ENCODE data around the gene ZHX3. TPM values are rescaled to one million over a fixed set of nuclear protein-coding genes. Genes with fewer than 3 reads are reported as not detected.
"Not testable (repeated sequence)": the region's sequence is repeated elsewhere in the genome, so short reads cannot be mapped to it uniquely, and the experiment has no call there.

ZHX3 gene
- total RNA-seq, 1 donor, result 36.6 TPM

DNA sequence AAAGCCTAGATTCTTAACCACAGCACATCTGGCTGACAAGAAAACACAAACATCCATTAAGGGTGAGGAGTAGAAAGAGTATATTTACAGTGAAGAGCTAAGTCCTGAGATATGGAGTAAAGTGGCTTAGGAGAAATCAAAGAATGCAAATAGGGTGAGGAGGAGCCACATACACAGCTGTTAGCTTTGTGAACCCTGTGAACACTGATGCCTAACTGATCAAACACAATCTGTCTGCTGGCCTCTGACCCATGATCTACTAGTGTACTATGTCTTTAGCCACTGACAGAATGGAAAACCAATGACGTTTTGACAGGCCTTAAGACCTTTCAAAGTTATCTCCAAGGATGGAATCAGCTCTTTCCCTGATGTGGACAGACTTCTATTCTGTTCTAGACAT is 75.2 kb downstream of the ZHX3 start:
- Histone ChIP-seq H2AFZ (ENCODE audit: low read length) (no peak overlapping the region), H3K36me3 (ENCODE audit: insufficient read depth, low read length) (no peaks in the 10 kb centered on the region), H3K4me3 (ENCODE audit: insufficient read depth, low read length) (no peak overlapping the region), H4K20me1 (ENCODE audit: insufficient read depth, low read length) (peaks cover 6% of the 10 kb centered on the region), H3K27ac (ENCODE audit: low read depth, low read length) (no peak overlapping the region), H3K4me1 (ENCODE audit: insufficient read depth, low read length) (peaks cover under 1% of the 10 kb centered on the region), H3K9me3 (ENCODE audit: low read depth, low read length) (no peaks in the 10 kb centered on the region), H3K4me2 (ENCODE audit: insufficient read depth, low read length) (no peak overlapping the region), H3K27me3 (ENCODE audit: insufficient read depth, low read length) (no peaks in the 10 kb centered on the region), H3K79me2 (ENCODE audit: insufficient read depth, low read length) (peaks cover 66% of the 10 kb centered on the region)
- no peak for DNase-seq (ENCODE audit: insufficient read length, low spot score, missing footprints)
- no peak for TF ChIP-seq CTCF (IDR thresholded peaks at IDR 0.05; ENCODE audit: extremely low read depth, low read depth, low read length)

DNA sequence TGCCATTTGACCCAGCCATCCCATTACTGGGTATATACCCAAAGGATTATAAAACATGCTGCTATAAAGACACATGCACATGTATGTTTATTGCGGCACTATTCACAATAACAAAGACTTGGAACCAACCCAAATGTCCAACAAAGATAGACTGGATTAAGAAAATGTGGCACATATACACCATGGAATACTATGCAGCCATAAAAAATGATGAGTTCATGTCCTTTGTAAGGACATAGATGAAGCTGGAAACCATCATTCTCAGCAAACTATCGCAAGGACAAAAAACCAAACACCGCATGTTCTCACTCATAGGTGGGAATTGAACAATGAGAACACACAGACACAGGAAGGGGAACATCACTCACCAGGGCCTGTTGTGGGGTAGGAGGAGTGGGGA is 80.3 kb downstream of the ZHX3 start:
- not testable (repeated sequence) for H2AFZ ChIP-seq (ENCODE audit: low read length); H3K4me3 ChIP-seq (ENCODE audit: insufficient read depth, low read length); H3K9me3 ChIP-seq (ENCODE audit: low read depth, low read length); H3K36me3 ChIP-seq (ENCODE audit: insufficient read depth, low read length); H3K27ac ChIP-seq (ENCODE audit: low read depth, low read length); H4K20me1 ChIP-seq (ENCODE audit: insufficient read depth, low read length); H3K4me2 ChIP-seq (ENCODE audit: insufficient read depth, low read length); H3K27me3 ChIP-seq (ENCODE audit: insufficient read depth, low read length); DNase-seq (ENCODE audit: insufficient read length, low spot score, missing footprints)
- Histone ChIP-seq H3K79me2 (ENCODE audit: insufficient read depth, low read length) (peaks cover 43% of the 10 kb centered on the region), H3K4me1 (ENCODE audit: insufficient read depth, low read length) (peaks cover 22% of the 10 kb centered on the region)

- not testable (repeated sequence) for H3K4me3 ChIP-seq (ENCODE audit: insufficient read depth, low read length); H3K36me3 ChIP-seq (ENCODE audit: insufficient read depth, low read length); H4K20me1 ChIP-seq (ENCODE audit: insufficient read depth, low read length); H3K27me3 ChIP-seq (ENCODE audit: insufficient read depth, low read length); H2AFZ ChIP-seq (ENCODE audit: low read length); DNase-seq (ENCODE audit: insufficient read length, low spot score, missing footprints); H3K27ac ChIP-seq (ENCODE audit: low read depth, low read length); H3K9me3 ChIP-seq (ENCODE audit: low read depth, low read length); H3K4me2 ChIP-seq (ENCODE audit: insufficient read depth, low read length)
- Histone ChIP-seq H3K79me2 (ENCODE audit: insufficient read depth, low read length) (peaks cover 42% of the 10 kb centered on the region), H3K4me1 (ENCODE audit: insufficient read depth, low read length) (peaks cover 26% of the 10 kb centered on the region)
These were observed 80.7 kb downstream of the ZHX3 start for GRCh38 chr20:41236818-41237217.

DNA sequence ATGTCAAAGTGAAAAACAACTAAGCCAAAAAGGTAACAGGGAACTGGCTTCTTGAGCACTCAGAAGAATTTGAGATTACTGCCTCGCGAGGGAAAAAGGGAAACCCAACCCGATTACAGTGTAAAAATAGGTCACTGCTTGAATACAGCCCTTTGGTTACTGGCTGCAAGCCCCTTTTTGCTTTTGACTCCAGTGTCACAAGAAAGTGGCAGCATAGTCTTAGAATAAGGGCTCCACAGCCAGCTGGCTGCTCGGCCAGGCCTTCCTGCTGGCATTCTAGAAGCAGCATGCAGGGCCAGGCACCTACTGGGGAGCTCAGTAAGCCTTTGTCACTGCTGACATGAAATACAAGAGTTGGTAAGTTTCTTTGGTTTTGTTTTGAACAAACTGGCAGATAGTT is 83.0 kb downstream of the ZHX3 start:
- Histone ChIP-seq H3K4me2 (ENCODE audit: insufficient read depth, low read length) (no peak overlapping the region), H3K27ac (ENCODE audit: low read depth, low read length) (peak overlapping the region; percentile 84), H3K9me3 (ENCODE audit: low read depth, low read length) (no peaks in the 10 kb centered on the region), H3K36me3 (ENCODE audit: insufficient read depth, low read length) (no peaks in the 10 kb centered on the region), H3K27me3 (ENCODE audit: insufficient read depth, low read length) (no peaks in the 10 kb centered on the region), H3K4me3 (ENCODE audit: insufficient read depth, low read length) (no peak overlapping the region), H2AFZ (ENCODE audit: low read length) (no peak overlapping the region), H3K4me1 (ENCODE audit: insufficient read depth, low read length) (peaks cover 29% of the 10 kb centered on the region), H3K79me2 (ENCODE audit: insufficient read depth, low read length) (peaks cover 42% of the 10 kb centered on the region), H4K20me1 (ENCODE audit: insufficient read depth, low read length) (no peaks in the 10 kb centered on the region)
- peak; percentile 76 for DNase-seq (ENCODE audit: insufficient read length, low spot score, missing footprints)
- no peak for TF ChIP-seq CTCF (IDR thresholded peaks at IDR 0.05; ENCODE audit: extremely low read depth, low read depth, low read length)

- Histone ChIP-seq H3K4me2 (ENCODE audit: insufficient read depth, low read length) (no peak overlapping the region), H3K36me3 (ENCODE audit: insufficient read depth, low read length) (no peaks in the 10 kb centered on the region), H2AFZ (ENCODE audit: low read length) (no peak overlapping the region), H3K27me3 (ENCODE audit: insufficient read depth, low read length) (no peaks in the 10 kb centered on the region), H3K27ac (ENCODE audit: low read depth, low read length) (peak overlapping the region; percentile 84), H3K9me3 (ENCODE audit: low read depth, low read length) (no peaks in the 10 kb centered on the region), H3K4me1 (ENCODE audit: insufficient read depth, low read length) (peaks cover 29% of the 10 kb centered on the region), H3K4me3 (ENCODE audit: insufficient read depth, low read length) (no peak overlapping the region), H3K79me2 (ENCODE audit: insufficient read depth, low read length) (peaks cover 41% of the 10 kb centered on the region), H4K20me1 (ENCODE audit: insufficient read depth, low read length) (no peaks in the 10 kb centered on the region)
- DNase-seq (ENCODE audit: insufficient read length, low spot score, missing footprints), result no peak
- no peak for TF ChIP-seq CTCF (IDR thresholded peaks at IDR 0.05; ENCODE audit: extremely low read depth, low read depth, low read length)
These were observed 83.5 kb downstream of the ZHX3 start for GRCh38 chr20:41234041-41234440.
